HepG2 (cell line): Measurements from ENCODE around the gene GSTM4. TPM values are rescaled to one million over a fixed set of nuclear protein-coding genes. Genes with fewer than 3 reads are reported as not detected.

Source experiments
- ATF6 ChIP-seq: sonication (generic); formaldehyde crosslinking; conservative IDR thresholded peaks from 2 replicates; pipeline ENCODE4 v1.4.0; 2020; ENCODE audit warnings: missing genetic modification reagents
- CBFB ChIP-seq: sonication (generic); formaldehyde crosslinking; IDR thresholded peaks from 2 replicates; pipeline ENCODE4 v1.4.0; 2020; ENCODE audit warnings: missing genetic modification reagents
- PTBP1 ChIP-seq: fragments of 200-400 bp; formaldehyde crosslinking; IDR thresholded peaks from 2 replicates; pipeline ENCODE4 v1.6.1; 2018; ENCODE audit warnings: low read length, low read depth; ENCODE audit not compliant: poor library complexity, severe bottlenecking
- SAP130 ChIP-seq: IDR thresholded peaks from 2 replicates; pipeline ENCODE4 v1.6.1; 2016; ENCODE audit warnings: low read depth
- SMAD3 ChIP-seq: sonication (generic); formaldehyde crosslinking; IDR thresholded peaks from 2 replicates; pipeline ENCODE4 v1.4.0; 2020; ENCODE audit warnings: missing genetic modification reagents
- ZFY ChIP-seq: sonication (generic); formaldehyde crosslinking; IDR thresholded peaks from 2 replicates; pipeline ENCODE4 v1.4.0; 2020; ENCODE audit warnings: missing genetic modification reagents
- ZHX2 ChIP-seq, 2 experiments: sonication (generic) in 1 of 2; formaldehyde crosslinking in 1 of 2; IDR thresholded peaks; 2 replicates each; pipeline versions ENCODE4 v1.6.1 to v1.9.0; 2014 to 2022; ENCODE audit warnings: antibody characterized with exemption in 1 of 2, borderline replicate concordance in 1 of 2, inconsistent platforms in 1 of 2, low read depth in 1 of 2, missing genetic modification reagents in 1 of 2
- ZNF256 ChIP-seq: sonication (generic); formaldehyde crosslinking; conservative IDR thresholded peaks from 2 replicates; pipeline ENCODE4 v1.4.0; 2020; ENCODE audit warnings: missing genetic modification reagents
- ZNF276 ChIP-seq: sonication (generic); formaldehyde crosslinking; IDR thresholded peaks from 2 replicates; pipeline ENCODE4 v1.4.0; 2020; ENCODE audit warnings: mild to moderate bottlenecking, low read depth, missing genetic modification reagents
- ZNF3 ChIP-seq: IDR thresholded peaks from 2 replicates; pipeline ENCODE4 v1.7.0; 2017; ENCODE audit warnings: inconsistent platforms
- ZNF784 ChIP-seq: sonication (generic); formaldehyde crosslinking; IDR thresholded peaks from 2 replicates; pipeline ENCODE4 v1.5.1; 2020; ENCODE audit warnings: missing genetic modification reagents, mild to moderate bottlenecking, borderline replicate concordance
- ZSCAN29 ChIP-seq: sonication (generic); formaldehyde crosslinking; conservative IDR thresholded peaks from 2 replicates; pipeline ENCODE4 v1.4.0; 2020; ENCODE audit warnings: mild to moderate bottlenecking, missing genetic modification reagents
- polyA plus RNA-seq, 8 experiments: library from polyadenylated mRNA; depleted of rRNA in 3 of 8; stranded (reverse) in 7 of 8; unstranded in 1 of 8; fragments of >200 nt; fragmentation: Illumina TruSeq in 4 of 8; extraction: Trizol in 4 of 8; gene quantifications; 2 replicates each; pipeline versions ENCODE4 v1.2.1 to v1.2.3, GENCODE V29; 2011 to 2016; ENCODE audit warnings: low read depth in 4 of 8, missing spikeins in 1 of 8, mixed read lengths in 1 of 8; ENCODE audit not compliant: insufficient read depth in 1 of 8
- total RNA-seq, 5 experiments: library from RNA; depleted of rRNA; stranded (reverse); fragments of >200 nt; fragmentation: Illumina TruSeq; extraction: Trizol; gene quantifications; 2 replicates each; pipeline ENCODE4 v1.2.3, GENCODE V29; 2016; ENCODE audit warnings: low read depth in 1 of 5
- TF ChIP-seq, protein P1 (sequence below): sonication (generic); formaldehyde crosslinking; IDR thresholded peaks from 2 replicates; pipeline ENCODE4 v1.8.0; 2023; ENCODE audit warnings: mild to moderate bottlenecking, missing genetic modification reagents
- TF ChIP-seq, protein P2 (sequence below): sonication (generic); formaldehyde crosslinking; IDR thresholded peaks from 2 replicates; pipeline ENCODE4 v1.8.0; 2022; ENCODE audit warnings: mild to moderate bottlenecking, missing genetic modification reagents

The GSTM4 gene
- total and polyA plus RNA-seq, 2 of the 13 experiments (the other 11 are each of a cell fraction or from before 2014, with no cell fraction given) = 25.3 to 40.8 TPM

GRCh38 chr1:109619576-109620400 is 36.1 kb upstream of the GSTM4 start, which contains the start of the genes AMPD2 and GNAT2 (continued):
- no peak for TF ChIP-seq ATF6 (CRISPR knock-in tag)
- TF ChIP-seq ZNF784 (CRISPR knock-in tag) = peak; percentile 50; the same call in 1 of the 2 replicates
- peak; percentile 79 for TF ChIP-seq ZFY
- TF ChIP-seq ZHX2 (IDR thresholded peaks at IDR 0.05; ENCODE audit: low read depth) = no peak
- peak; percentile 68; the same call in 1 of the 2 replicates for TF ChIP-seq ZHX2 (CRISPR knock-in tag; IDR thresholded peaks at IDR 0.05; ENCODE audit: borderline replicate concordance)
- TF ChIP-seq, protein P1, sequence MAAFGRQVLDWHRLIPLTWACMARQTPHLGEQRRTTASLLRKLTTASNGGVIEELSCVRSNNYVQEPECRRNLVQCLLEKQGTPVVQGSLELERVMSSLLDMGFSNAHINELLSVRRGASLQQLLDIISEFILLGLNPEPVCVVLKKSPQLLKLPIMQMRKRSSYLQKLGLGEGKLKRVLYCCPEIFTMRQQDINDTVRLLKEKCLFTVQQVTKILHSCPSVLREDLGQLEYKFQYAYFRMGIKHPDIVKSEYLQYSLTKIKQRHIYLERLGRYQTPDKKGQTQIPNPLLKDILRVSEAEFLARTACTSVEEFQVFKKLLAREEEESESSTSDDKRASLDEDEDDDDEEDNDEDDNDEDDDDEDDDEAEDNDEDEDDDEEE = 0 out of 2 replicates have a peak, but pooled peaks have one; percentile 28
- TF ChIP-seq, protein P2, sequence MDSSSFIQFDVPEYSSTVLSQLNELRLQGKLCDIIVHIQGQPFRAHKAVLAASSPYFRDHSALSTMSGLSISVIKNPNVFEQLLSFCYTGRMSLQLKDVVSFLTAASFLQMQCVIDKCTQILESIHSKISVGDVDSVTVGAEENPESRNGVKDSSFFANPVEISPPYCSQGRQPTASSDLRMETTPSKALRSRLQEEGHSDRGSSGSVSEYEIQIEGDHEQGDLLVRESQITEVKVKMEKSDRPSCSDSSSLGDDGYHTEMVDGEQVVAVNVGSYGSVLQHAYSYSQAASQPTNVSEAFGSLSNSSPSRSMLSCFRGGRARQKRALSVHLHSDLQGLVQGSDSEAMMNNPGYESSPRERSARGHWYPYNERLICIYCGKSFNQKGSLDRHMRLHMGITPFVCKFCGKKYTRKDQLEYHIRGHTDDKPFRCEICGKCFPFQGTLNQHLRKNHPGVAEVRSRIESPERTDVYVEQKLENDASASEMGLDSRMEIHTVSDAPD (CRISPR knock-in tag) = no peak
- TF ChIP-seq ZNF256 (CRISPR knock-in tag) = 0 out of 2 replicates have a peak, but pooled peaks have one; percentile 59
- peak; percentile 95 for TF ChIP-seq SAP130 (CRISPR knock-in tag)
- no peak for TF ChIP-seq SMAD3
- TF ChIP-seq CBFB (CRISPR knock-in tag) = 0 out of 2 replicates have a peak, but pooled peaks have one; percentile 48
- no peak for TF ChIP-seq ZNF3 (CRISPR knock-in tag)
- no peak for TF ChIP-seq ZNF276 (CRISPR knock-in tag)
- no peak for TF ChIP-seq ZSCAN29 (CRISPR knock-in tag)
- no peak for TF ChIP-seq PTBP1
